Measurements from ENCODE around the gene KPNA6. TPM values are rescaled to one million over a fixed set of nuclear protein-coding genes. Genes with fewer than 3 reads are reported as not detected.

KPNA6 gene
- total RNA-seq, 1 donor from 2014 or later = 63.6 TPM

DNA sequence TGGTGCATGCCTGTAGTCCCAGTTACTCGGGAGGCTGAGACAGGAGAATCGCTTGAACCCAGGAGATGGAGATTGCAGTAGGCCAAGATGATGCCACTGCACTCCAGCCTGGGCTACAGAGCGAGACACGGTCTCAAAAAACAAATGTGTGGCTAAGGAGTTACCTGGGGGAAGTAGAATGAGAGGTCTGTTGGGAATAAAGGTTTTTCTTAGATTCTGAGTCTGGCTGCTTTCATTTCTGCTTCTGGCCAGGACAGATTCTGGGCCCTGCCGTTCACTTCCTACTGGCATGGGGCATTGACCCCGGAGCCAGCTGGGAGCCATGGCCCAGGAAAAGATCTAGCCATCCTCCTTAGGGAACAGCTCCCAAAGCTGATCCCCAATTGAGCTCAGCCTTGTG lies 100.6 kb downstream of the KPNA6 start:
- H3K27me3 Mint-ChIP-seq (ENCODE audit: low read depth) = no peaks in the 10 kb centered on the region
- no peak overlapping the region for H3K27ac Mint-ChIP-seq (ENCODE audit: unreplicated experiment)
- TF ChIP-seq, protein P1, sequence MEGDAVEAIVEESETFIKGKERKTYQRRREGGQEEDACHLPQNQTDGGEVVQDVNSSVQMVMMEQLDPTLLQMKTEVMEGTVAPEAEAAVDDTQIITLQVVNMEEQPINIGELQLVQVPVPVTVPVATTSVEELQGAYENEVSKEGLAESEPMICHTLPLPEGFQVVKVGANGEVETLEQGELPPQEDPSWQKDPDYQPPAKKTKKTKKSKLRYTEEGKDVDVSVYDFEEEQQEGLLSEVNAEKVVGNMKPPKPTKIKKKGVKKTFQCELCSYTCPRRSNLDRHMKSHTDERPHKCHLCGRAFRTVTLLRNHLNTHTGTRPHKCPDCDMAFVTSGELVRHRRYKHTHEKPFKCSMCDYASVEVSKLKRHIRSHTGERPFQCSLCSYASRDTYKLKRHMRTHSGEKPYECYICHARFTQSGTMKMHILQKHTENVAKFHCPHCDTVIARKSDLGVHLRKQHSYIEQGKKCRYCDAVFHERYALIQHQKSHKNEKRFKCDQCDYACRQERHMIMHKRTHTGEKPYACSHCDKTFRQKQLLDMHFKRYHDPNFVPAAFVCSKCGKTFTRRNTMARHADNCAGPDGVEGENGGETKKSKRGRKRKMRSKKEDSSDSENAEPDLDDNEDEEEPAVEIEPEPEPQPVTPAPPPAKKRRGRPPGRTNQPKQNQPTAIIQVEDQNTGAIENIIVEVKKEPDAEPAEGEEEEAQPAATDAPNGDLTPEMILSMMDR (conservative IDR thresholded peaks at IDR 0.05) = no peak
- H3K9me3 Mint-ChIP-seq = no peaks in the 10 kb centered on the region
- H3K36me3 Mint-ChIP-seq (ENCODE audit: low read depth) = no peaks in the 10 kb centered on the region
- no peak for DNase-seq (ENCODE audit: low read depth, low spot score)
- H3K4me3 Mint-ChIP-seq = peak overlapping the region; percentile 51
- H3K4me1 Mint-ChIP-seq = peaks cover 12% of the 10 kb centered on the region

DNA sequence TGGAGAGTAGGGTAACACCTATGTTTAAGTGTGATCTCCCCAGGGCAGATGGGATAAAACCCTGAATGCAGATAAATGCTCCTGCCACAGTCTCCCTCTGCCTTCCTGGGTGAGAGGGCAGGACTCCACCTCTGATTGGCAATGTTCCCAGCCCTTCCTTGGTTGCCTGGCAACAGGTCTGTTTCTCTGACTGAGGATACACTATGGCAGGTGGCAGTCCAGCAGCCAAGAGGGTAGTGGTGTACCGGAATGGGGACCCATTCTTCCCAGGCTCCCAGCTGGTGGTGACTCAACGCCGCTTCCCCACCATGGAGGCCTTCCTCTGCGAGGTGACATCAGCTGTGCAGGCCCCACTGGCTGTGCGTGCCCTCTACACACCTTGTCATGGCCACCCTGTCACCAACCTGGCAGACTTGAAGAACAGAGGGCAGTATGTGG lies 101.1 kb downstream of the KPNA6 start, which contains the start of gene DCDC2B:
Gene DCDC2B, plus strand, starts transcription at position 199 of the 438 bp plus-strand sequence. Its CDS starts 5 bp downstream, at position 204.
- Mint-ChIP-seq H3K9me3 (no peaks in the 10 kb centered on the region), H3K27ac (ENCODE audit: unreplicated experiment) (peak within 1 kb of the TSS; percentile 50), H3K4me1 (peaks cover 12% of the 10 kb centered on the region), H3K4me3 (peak within 1 kb of the TSS; percentile 51), H3K36me3 (ENCODE audit: low read depth) (no peaks in the 10 kb centered on the region), H3K27me3 (ENCODE audit: low read depth) (no peaks in the 10 kb centered on the region)
- TF ChIP-seq, protein P1 (conservative IDR thresholded peaks at IDR 0.05) = no peak
- DNase-seq (ENCODE audit: low read depth, low spot score) = no peak

DNA sequence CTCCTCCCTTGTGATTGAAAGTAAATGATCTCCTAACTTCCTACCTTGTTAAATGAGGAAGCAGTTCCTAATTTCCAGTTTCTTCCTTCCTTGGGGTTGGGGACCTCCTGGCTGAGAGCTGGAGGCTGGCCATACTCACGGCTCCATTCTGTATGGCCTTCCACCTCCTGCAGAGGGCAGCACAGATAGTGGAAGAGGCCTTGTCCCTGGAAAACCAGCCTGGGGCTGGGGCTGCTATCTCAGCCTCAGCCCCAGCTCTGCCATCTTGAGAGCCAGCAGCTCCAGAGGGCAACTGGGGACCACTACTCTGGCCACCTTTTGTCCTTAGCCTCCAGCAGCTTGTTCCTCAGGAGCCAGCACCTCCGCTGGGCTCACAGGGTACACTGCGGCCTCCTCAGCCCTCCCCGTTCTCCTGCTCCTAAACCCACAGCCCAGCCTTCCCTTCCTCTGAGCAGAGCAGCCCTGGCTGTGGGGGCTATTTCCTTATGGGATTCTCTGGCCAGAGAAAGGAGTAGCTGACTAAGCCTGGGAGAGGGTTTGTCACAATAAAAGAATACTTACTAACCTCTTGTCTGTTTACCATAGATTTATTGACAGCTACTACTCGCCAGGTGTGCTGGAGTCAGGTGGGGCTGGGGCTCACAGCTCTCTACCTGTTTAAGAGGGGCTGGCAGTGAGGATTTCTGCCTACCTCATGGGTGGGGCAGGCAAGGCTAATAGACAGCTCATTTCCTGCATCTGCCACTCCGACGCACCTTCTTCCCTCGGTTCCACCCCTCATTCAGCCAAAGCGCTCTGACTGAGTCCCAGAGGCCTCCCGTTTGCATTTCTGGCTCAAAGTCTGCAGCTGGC lies 108.0 kb downstream of the KPNA6 start:
- Mint-ChIP-seq H3K36me3 (ENCODE audit: low read depth) (no peaks in the 10 kb centered on the region), H3K4me1 (peaks cover 9% of the 10 kb centered on the region), H3K27me3 (ENCODE audit: low read depth) (no peaks in the 10 kb centered on the region), H3K27ac (ENCODE audit: unreplicated experiment) (no peak overlapping the region), H3K9me3 (no peaks in the 10 kb centered on the region), H3K4me3 (peak overlapping the region; percentile 41)
- peak; percentile 68 for DNase-seq (ENCODE audit: low read depth, low spot score)
- TF ChIP-seq, protein P1 (conservative IDR thresholded peaks at IDR 0.05) = peak; percentile 78

DNA sequence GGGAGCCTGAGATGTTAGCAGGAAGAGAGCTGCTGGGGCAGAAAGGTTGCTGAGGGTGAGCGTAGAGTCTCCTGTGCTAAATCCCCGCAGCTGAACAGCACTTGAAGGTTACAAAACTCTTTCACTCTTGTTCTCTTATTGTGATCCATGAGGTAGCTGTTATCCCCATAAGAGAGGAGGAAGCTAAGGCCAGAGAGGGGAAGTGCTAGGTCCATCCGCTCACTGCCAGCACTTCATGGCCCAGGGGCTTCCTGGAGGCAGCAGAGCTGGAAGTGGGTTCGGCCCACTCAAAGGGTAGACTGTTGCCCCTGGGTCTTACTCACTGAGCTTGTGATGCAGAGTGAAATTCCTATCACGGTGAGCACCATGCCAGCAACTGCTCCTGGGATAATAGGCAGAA lies 108.7 kb downstream of the KPNA6 start:
- Mint-ChIP-seq H3K9me3 (no peaks in the 10 kb centered on the region), H3K4me1 (peaks cover 16% of the 10 kb centered on the region), H3K4me3 (no peak overlapping the region), H3K27ac (ENCODE audit: unreplicated experiment) (no peak overlapping the region), H3K27me3 (ENCODE audit: low read depth) (no peaks in the 10 kb centered on the region), H3K36me3 (ENCODE audit: low read depth) (no peaks in the 10 kb centered on the region)
- TF ChIP-seq, protein P1 (conservative IDR thresholded peaks at IDR 0.05) = no peak
- DNase-seq (ENCODE audit: low read depth, low spot score) = no peak

DNA sequence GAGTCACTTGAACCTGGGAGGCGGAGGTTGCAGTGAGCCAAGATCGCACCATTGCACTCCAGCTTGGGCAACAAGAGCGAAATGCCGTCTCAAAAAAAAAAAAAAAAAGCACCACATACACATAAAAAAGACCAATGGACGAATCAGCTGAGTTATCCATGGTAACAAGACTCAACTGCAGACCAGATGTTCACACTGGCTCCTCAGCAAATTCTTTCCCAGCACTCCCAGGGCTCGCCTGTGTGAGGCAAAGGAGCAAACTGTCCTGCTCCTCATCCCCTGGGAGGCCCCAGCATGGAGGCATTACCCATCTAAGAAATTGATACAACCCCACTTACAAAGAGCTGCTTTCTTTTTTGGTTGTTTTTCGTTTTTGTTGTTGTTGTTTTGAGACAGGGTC lies 111.2 kb downstream of the KPNA6 start:
- no peaks in the 10 kb centered on the region for H3K27me3 Mint-ChIP-seq (ENCODE audit: low read depth)
- H3K27ac Mint-ChIP-seq (ENCODE audit: unreplicated experiment) = no peak overlapping the region
- peaks cover 34% of the 10 kb centered on the region for H3K4me1 Mint-ChIP-seq
- TF ChIP-seq, protein P1 (conservative IDR thresholded peaks at IDR 0.05) = no peak
- peak overlapping the region; percentile 80 for H3K4me3 Mint-ChIP-seq
- no peaks in the 10 kb centered on the region for H3K36me3 Mint-ChIP-seq (ENCODE audit: low read depth)
- DNase-seq (ENCODE audit: low read depth, low spot score) = no peak
- no peaks in the 10 kb centered on the region for H3K9me3 Mint-ChIP-seq

All from neural crest cell (in vitro differentiated cells).